Glutamatergic neuron (in vitro differentiated cells): ENCODE measurements around the gene RPS2. TPM values are rescaled to one million over a fixed set of nuclear protein-coding genes. Genes with fewer than 3 reads are reported as not detected.

Experiments used
- DNase-seq: peaks from one replicate; pipeline ENCODE4 v3.0.0; 2022
- H3K27ac Mint-ChIP-seq: one replicate; pipeline ENCODE4 v1.8.0; 2020; ENCODE audit warnings: mild to moderate bottlenecking, mixed read lengths, inconsistent platforms; ENCODE audit not compliant: unreplicated experiment
- H3K27me3 Mint-ChIP-seq: one replicate; pipeline ENCODE4 v1.8.0; 2020; ENCODE audit warnings: mild to moderate bottlenecking, moderate library complexity, mixed read lengths, inconsistent platforms; ENCODE audit not compliant: unreplicated experiment
- H3K36me3 Mint-ChIP-seq: one replicate; pipeline ENCODE4 v1.8.0; 2020; ENCODE audit warnings: mild to moderate bottlenecking, mixed read lengths, inconsistent platforms; ENCODE audit not compliant: unreplicated experiment
- H3K4me1 Mint-ChIP-seq: one replicate; pipeline ENCODE4 v1.8.0; 2020; ENCODE audit warnings: mild to moderate bottlenecking, low read depth, mixed read lengths, inconsistent platforms; ENCODE audit not compliant: unreplicated experiment
- H3K4me3 Mint-ChIP-seq: one replicate; pipeline ENCODE4 v1.8.0; 2020; ENCODE audit warnings: mild to moderate bottlenecking, mixed read lengths, inconsistent platforms; ENCODE audit not compliant: unreplicated experiment
- H3K9me3 Mint-ChIP-seq: one replicate; pipeline ENCODE4 v1.8.0; 2020; ENCODE audit warnings: mild to moderate bottlenecking, moderate library complexity, mixed read lengths, inconsistent platforms; ENCODE audit not compliant: unreplicated experiment
- total RNA-seq: library from RNA; stranded (reverse); fragmentation: NEBNext Ultra II Directional; extraction: Animal tissue kit (Norgen Biotek cat#: 25700); gene quantifications from one replicate; pipeline ENCODE4 v1.2.1, GENCODE V29; 2021; ENCODE audit not compliant: unreplicated experiment
- TF ChIP-seq, protein P1 (sequence below): fragments of 200-600 bp; sonication (generic); IDR thresholded peaks from one replicate; pipeline ENCODE4 v1.5.0; 2021; ENCODE audit not compliant: partially characterized antibody, unreplicated experiment

Gene RPS2
- total RNA-seq, 1 donor from 2014 or later: 1,772 TPM

- Mint-ChIP-seq H3K4me1 (peaks cover 2% of the 10 kb centered on the region), H3K27me3 (peaks cover 5% of the 10 kb centered on the region), H3K36me3 (no peaks in the 10 kb centered on the region), H3K4me3 (no peak overlapping the region), H3K9me3 (peaks cover 3% of the 10 kb centered on the region), H3K27ac (no peak overlapping the region)
- TF ChIP-seq, protein P1, sequence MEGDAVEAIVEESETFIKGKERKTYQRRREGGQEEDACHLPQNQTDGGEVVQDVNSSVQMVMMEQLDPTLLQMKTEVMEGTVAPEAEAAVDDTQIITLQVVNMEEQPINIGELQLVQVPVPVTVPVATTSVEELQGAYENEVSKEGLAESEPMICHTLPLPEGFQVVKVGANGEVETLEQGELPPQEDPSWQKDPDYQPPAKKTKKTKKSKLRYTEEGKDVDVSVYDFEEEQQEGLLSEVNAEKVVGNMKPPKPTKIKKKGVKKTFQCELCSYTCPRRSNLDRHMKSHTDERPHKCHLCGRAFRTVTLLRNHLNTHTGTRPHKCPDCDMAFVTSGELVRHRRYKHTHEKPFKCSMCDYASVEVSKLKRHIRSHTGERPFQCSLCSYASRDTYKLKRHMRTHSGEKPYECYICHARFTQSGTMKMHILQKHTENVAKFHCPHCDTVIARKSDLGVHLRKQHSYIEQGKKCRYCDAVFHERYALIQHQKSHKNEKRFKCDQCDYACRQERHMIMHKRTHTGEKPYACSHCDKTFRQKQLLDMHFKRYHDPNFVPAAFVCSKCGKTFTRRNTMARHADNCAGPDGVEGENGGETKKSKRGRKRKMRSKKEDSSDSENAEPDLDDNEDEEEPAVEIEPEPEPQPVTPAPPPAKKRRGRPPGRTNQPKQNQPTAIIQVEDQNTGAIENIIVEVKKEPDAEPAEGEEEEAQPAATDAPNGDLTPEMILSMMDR: no peak
- no peak for DNase-seq
These were observed 14.6 kb downstream of the RPS2 start for GRCh38 chr16:1950047-1950446.

DNA sequence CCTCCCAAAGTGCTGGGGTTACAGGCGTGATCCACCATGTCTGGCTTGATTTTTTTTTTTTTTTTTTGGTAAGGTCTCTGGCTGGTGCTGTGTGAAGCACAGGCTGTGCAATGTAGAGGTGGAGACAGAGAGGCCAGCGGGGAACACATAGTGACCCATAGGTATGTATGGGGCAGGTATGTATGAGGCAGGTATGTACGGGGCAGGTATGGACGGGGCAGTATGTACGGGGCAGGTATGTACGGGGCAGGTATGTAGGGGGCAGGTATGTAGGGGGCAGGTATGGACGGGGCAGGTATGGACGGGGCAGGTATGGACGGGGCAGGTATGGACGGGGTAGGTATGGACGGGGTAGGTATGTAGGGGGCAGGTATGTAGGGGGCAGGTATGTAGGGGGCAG lies 15.1 kb downstream of the RPS2 start:
- DNase-seq: no peak
- peaks cover 3% of the 10 kb centered on the region for H3K9me3 Mint-ChIP-seq
- H3K4me3 Mint-ChIP-seq: no peak overlapping the region
- H3K27me3 Mint-ChIP-seq: peaks cover 5% of the 10 kb centered on the region
- no peaks in the 10 kb centered on the region for H3K36me3 Mint-ChIP-seq
- TF ChIP-seq, protein P1: no peak
- peaks cover 2% of the 10 kb centered on the region for H3K4me1 Mint-ChIP-seq
- no peak overlapping the region for H3K27ac Mint-ChIP-seq

- Mint-ChIP-seq H3K9me3 (peaks cover 3% of the 10 kb centered on the region), H3K36me3 (no peaks in the 10 kb centered on the region), H3K4me3 (no peak overlapping the region), H3K27me3 (peaks cover 3% of the 10 kb centered on the region), H3K4me1 (peaks cover 2% of the 10 kb centered on the region), H3K27ac (no peak overlapping the region)
- no peak for DNase-seq
- TF ChIP-seq, protein P1: no peak
These were observed 17.3 kb downstream of the RPS2 start for GRCh38 chr16:1947369-1947670.

GRCh38 chr16:1946495-1947368 lies 17.9 kb downstream of the RPS2 start:
- H3K27me3 Mint-ChIP-seq: peaks cover 3% of the 10 kb centered on the region
- DNase-seq: no peak
- H3K4me3 Mint-ChIP-seq: no peak overlapping the region
- no peak overlapping the region for H3K27ac Mint-ChIP-seq
- no peaks in the 10 kb centered on the region for H3K36me3 Mint-ChIP-seq
- TF ChIP-seq, protein P1: no peak
- H3K9me3 Mint-ChIP-seq: peaks cover 3% of the 10 kb centered on the region
- H3K4me1 Mint-ChIP-seq: peaks cover 4% of the 10 kb centered on the region

DNA sequence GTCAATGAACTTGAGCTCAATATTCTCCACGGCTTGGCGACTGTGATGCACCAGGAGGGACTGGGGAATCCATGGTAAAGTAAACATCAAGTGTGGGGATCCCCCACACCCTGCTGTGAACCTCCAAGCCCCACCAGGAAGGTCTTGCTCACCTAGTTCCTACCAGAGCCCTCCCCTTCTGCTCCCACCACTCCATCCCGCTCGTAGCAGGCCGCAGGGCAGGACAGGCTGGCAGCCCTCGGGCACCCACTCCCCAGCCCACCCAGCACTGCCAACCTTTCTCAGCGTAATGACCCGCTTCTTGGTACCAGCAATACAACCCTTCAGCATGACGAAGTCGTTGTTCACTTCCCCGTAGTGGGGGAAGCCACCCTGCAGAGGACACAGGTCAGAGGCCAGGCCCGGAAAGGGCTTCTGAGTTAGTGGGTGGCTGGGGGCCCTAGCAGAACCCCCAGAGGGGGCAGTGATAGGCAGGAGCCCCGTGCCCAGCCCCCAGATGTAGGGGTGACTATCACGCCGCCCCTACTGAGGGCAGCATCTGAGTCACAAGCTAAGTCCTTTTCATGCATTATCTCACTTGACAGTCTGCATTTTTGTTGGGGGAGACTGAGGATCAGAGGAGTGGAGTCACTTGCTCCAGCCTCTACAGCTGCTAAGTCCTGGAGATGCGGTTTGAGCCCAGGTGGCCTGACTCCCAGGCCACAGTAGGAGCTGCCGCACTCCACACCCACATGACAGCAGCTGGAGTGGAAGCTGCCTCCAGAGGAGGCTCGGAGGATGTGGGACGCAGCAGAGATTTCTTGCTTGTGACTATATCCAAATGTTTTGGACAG lies 18.9 kb downstream of the RPS2 start:
- TF ChIP-seq, protein P1: no peak
- Mint-ChIP-seq H3K27ac (no peak overlapping the region), H3K9me3 (peaks cover 3% of the 10 kb centered on the region), H3K4me1 (peaks cover 10% of the 10 kb centered on the region), H3K4me3 (no peak overlapping the region), H3K27me3 (peaks cover 4% of the 10 kb centered on the region), H3K36me3 (no peaks in the 10 kb centered on the region)
- DNase-seq: no peak
